ENCODE data around the gene FAM161B.

FAM161B gene

GRCh38 chr14:73889376-73889775 is 60.5 kb downstream of the FAM161B start:
- no peaks in the 10 kb centered on the region for H3K27me3 ChIP-seq (replicated peaks; ENCODE audit: control insufficient read depth, insufficient read depth, low read length)
- TF ChIP-seq CTCF (IDR thresholded peaks at IDR 0.05; ENCODE audit: insufficient read depth, low read length, poor library complexity, severe bottlenecking) = no peak
- peaks cover 3% of the 10 kb centered on the region; the same call in 1 of the 2 replicates for H3K36me3 ChIP-seq (ENCODE audit: control insufficient read depth, insufficient read depth, low read length)
- DNase-seq (ENCODE audit: extremely low read depth, insufficient read length) = no peak
- H3K4me3 ChIP-seq (replicated peaks; ENCODE audit: low read depth, low read length) = no peak overlapping the region

GRCh38 chr14:73888971-73889370 is 60.9 kb downstream of the FAM161B start:
- TF ChIP-seq CTCF (IDR thresholded peaks at IDR 0.05; ENCODE audit: insufficient read depth, low read length, poor library complexity, severe bottlenecking) = no peak
- H3K36me3 ChIP-seq (ENCODE audit: control insufficient read depth, insufficient read depth, low read length) = peaks cover under 1% of the 10 kb centered on the region; the same call in 1 of the 2 replicates
- no peak for DNase-seq (ENCODE audit: extremely low read depth, insufficient read length)
- H3K27me3 ChIP-seq (replicated peaks; ENCODE audit: control insufficient read depth, insufficient read depth, low read length) = no peaks in the 10 kb centered on the region
- no peak overlapping the region for H3K4me3 ChIP-seq (replicated peaks; ENCODE audit: low read depth, low read length)

- H3K27me3 ChIP-seq (replicated peaks; ENCODE audit: control insufficient read depth, insufficient read depth, low read length) = no peaks in the 10 kb centered on the region
- TF ChIP-seq CTCF (IDR thresholded peaks at IDR 0.05; ENCODE audit: insufficient read depth, low read length, poor library complexity, severe bottlenecking) = no peak
- H3K4me3 ChIP-seq (replicated peaks; ENCODE audit: low read depth, low read length) = peak overlapping the region; percentile 89
- H3K36me3 ChIP-seq (ENCODE audit: control insufficient read depth, insufficient read depth, low read length) = no peaks in the 10 kb centered on the region; the same call in 1 of the 2 replicates
- DNase-seq (ENCODE audit: extremely low read depth, insufficient read length) = no peak
These were observed 61.5 kb downstream of the FAM161B start for GRCh38 chr14:73888460-73888725.

- H3K4me3 ChIP-seq (replicated peaks; ENCODE audit: low read depth, low read length) = peak overlapping the region; percentile 89
- H3K36me3 ChIP-seq (ENCODE audit: control insufficient read depth, insufficient read depth, low read length) = no peaks in the 10 kb centered on the region; the same call in 1 of the 2 replicates
- H3K27me3 ChIP-seq (replicated peaks; ENCODE audit: control insufficient read depth, insufficient read depth, low read length) = no peaks in the 10 kb centered on the region
- no peak for DNase-seq (ENCODE audit: extremely low read depth, insufficient read length)
- TF ChIP-seq CTCF (IDR thresholded peaks at IDR 0.05; ENCODE audit: insufficient read depth, low read length, poor library complexity, severe bottlenecking) = no peak
These were observed 62.0 kb downstream of the FAM161B start for GRCh38 chr14:73887694-73888459.

GRCh38 chr14:73887318-73887616 is 62.6 kb downstream of the FAM161B start:
- Histone ChIP-seq H3K27me3 (replicated peaks; ENCODE audit: control insufficient read depth, insufficient read depth, low read length) (no peaks in the 10 kb centered on the region), H3K4me3 (replicated peaks; ENCODE audit: low read depth, low read length) (peak overlapping the region; percentile 89), H3K36me3 (ENCODE audit: control insufficient read depth, insufficient read depth, low read length) (no peaks in the 10 kb centered on the region)
- TF ChIP-seq CTCF (IDR thresholded peaks at IDR 0.05; ENCODE audit: insufficient read depth, low read length, poor library complexity, severe bottlenecking) = no peak
- no peak for DNase-seq (ENCODE audit: extremely low read depth, insufficient read length)
